PC-3 (cell line): ENCODE data around the gene MPZL1. TPM values are rescaled to one million over a fixed set of nuclear protein-coding genes. Genes with fewer than 3 reads are reported as not detected.
A peak's percentile ranks its signal among the peaks of the same experiment; 100 is the strongest.

Experiments used
- ATAC-seq: fragments of 200-7000 bp; cut with Tn5 transposase; 2 replicates; pipeline ENCODE4 v1.9.1; 2020; ENCODE audit warnings: mild to moderate bottlenecking, moderate library complexity
- BruUV-seq: library from RNA; stranded (reverse); fragments of 400-500 nt; replicated peaks from 2 replicates; lab custom pipeline; 2021; lab: Mats Ljungman, UMichigan
- CTCF ChIA-PET: fragments of 300-600 bp; sonication (Branson Sonifier 250); formaldehyde crosslinking; loops from one replicate; lab custom pipeline; 2022; ENCODE audit warnings: antibody characterized with exemption; lab: Charles Lee
- POLR2A ChIA-PET: fragments of 300-600 bp; sonication (Branson Sonifier 250); formaldehyde crosslinking; loops from one replicate; lab custom pipeline; 2022; ENCODE audit warnings: antibody characterized with exemption; ENCODE audit not compliant: unreplicated experiment; lab: Charles Lee
- DNase-seq: peaks from one replicate; pipeline ENCODE4 v3.0.0-alpha.2; 2015
- H2AFZ ChIP-seq: fragments of 300-600 bp; sonication (generic); 2 replicates; pipeline ENCODE4 v1.6.0; 2016; ENCODE audit warnings: antibody characterized with exemption, low read length
- H3F3A ChIP-seq: fragments of 300-600 bp; sonication (generic); one replicate; pipeline ENCODE4 v1.6.0; 2017; ENCODE audit warnings: antibody characterized with exemption, low read length, control low read depth, mild to moderate bottlenecking; ENCODE audit not compliant: unreplicated experiment
- H3K27ac ChIP-seq: fragments of 300-600 bp; sonication (generic); 2 replicates; pipeline ENCODE4 v1.5.1; 2016; ENCODE audit warnings: mild to moderate bottlenecking, low read length
- H3K27me3 ChIP-seq: fragments of 300-600 bp; sonication (generic); 2 replicates; pipeline ENCODE4 v1.6.1; 2016; ENCODE audit warnings: low read length, mixed read lengths
- H3K36me3 ChIP-seq: fragments of 300-600 bp; sonication (generic); 2 replicates; pipeline ENCODE4 v1.6.1; 2016; ENCODE audit warnings: low read depth, mixed run types, low read length, mixed read lengths
- H3K4me1 ChIP-seq: fragments of 300-600 bp; sonication (generic); 2 replicates; pipeline ENCODE4 v1.5.1; 2016; ENCODE audit warnings: low read length; ENCODE audit not compliant: insufficient read depth
- H3K4me2 ChIP-seq: fragments of 300-600 bp; sonication (generic); 2 replicates; pipeline ENCODE4 v1.6.0; 2016; ENCODE audit warnings: low read length
- H3K4me3 ChIP-seq: fragments of 300-600 bp; sonication (generic); 2 replicates; pipeline ENCODE4 v1.5.1; 2016; ENCODE audit warnings: mild to moderate bottlenecking, low read length, mixed read lengths
- H3K79me2 ChIP-seq: fragments of 300-600 bp; sonication (generic); 2 replicates; pipeline ENCODE4 v1.6.1; 2017; ENCODE audit warnings: low read length, mixed read lengths
- H3K9ac ChIP-seq: fragments of 300-600 bp; sonication (generic); 2 replicates; pipeline ENCODE4 v1.6.0; 2016; ENCODE audit warnings: mild to moderate bottlenecking, low read length
- H3K9me2 ChIP-seq: fragments of 300-600 bp; sonication (generic); replicated peaks from 2 replicates; pipeline ENCODE4 v1.6.1; 2016; ENCODE audit warnings: mixed run types, low read length, mixed read lengths
- H3K9me3 ChIP-seq: fragments of 300-600 bp; sonication (generic); 2 replicates; pipeline ENCODE4 v1.6.1; 2016; ENCODE audit warnings: low read length, mixed read lengths
- H4K20me1 ChIP-seq: fragments of 300-600 bp; sonication (generic); 2 replicates; pipeline ENCODE4 v1.6.1; 2016; ENCODE audit warnings: low read length, mixed read lengths
- EZH2 ChIP-seq: fragments of 300-600 bp; sonication (generic); IDR thresholded peaks from one replicate; pipeline ENCODE4 v1.6.1; 2017; ENCODE audit warnings: antibody characterized with exemption, mild to moderate bottlenecking, low read length; ENCODE audit not compliant: unreplicated experiment
- EZH2phosphoT487 ChIP-seq: fragments of 300-600 bp; sonication (generic); IDR thresholded peaks from 2 replicates; pipeline ENCODE4 v1.6.1; 2018; ENCODE audit warnings: mild to moderate bottlenecking, antibody characterized with exemption, low read length, borderline replicate concordance
- intact Hi-C: fragments of 100-400 bp; cut with micrococcal nuclease; formaldehyde crosslinking; loops from 2 replicates; pipeline ENCODE4 v1.9.0; 2023
- total RNA-seq: library from RNA; depleted of rRNA; stranded (reverse); fragments of >200 nt; gene quantifications from 2 replicates; pipeline ENCODE4 v1.2.3, GENCODE V29; 2014
- TF ChIP-seq, protein P1 (sequence below): fragments of 300-600 bp; sonication (generic); conservative IDR thresholded peaks from 2 replicates; pipeline ENCODE4 v1.5.1; 2017; ENCODE audit warnings: antibody characterized with exemption, low read depth, mild to moderate bottlenecking, low read length

MPZL1 gene
- total RNA-seq, 1 experiment from 2014 or later, result 86.5 TPM

DNA sequence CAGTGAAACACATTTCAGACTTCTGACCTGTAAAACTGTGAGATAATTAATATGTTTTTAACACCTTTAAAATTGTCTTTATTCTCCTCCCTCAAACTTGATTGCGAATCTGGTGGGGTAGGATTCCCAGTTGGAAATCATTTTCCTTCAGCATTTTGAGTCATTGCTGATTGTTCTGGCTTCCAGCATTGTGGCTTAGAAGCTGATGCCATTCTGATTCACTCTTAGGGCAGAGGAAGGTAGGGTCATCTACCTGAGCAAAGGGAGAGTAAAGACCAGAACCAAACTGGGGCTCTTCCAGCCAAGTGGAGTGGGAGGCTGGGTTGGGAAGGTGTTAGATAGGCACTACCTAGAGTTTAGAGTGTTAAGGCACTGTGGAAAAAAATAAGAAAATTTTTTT is 61.2 kb downstream of the MPZL1 start:
- ChIA-PET POLR2A (no interaction called here), CTCF (no interaction called here)
- Histone ChIP-seq H3K9me3 (no peaks in the 10 kb centered on the region), H2AFZ (no peak overlapping the region), H3K27ac (peak overlapping the region; percentile 22), H3K4me3 (no peak overlapping the region), H3K79me2 (no peaks in the 10 kb centered on the region), H3K4me2 (no peak overlapping the region), H3K27me3 (no peaks in the 10 kb centered on the region), H3K4me1 (peaks cover 15% of the 10 kb centered on the region), H3K9me2 (no peaks in the 10 kb centered on the region), H3K9ac (no peak overlapping the region), H3F3A (no peaks in the 10 kb centered on the region), H3K36me3 (peaks cover 27% of the 10 kb centered on the region), H4K20me1 (no peaks in the 10 kb centered on the region)
- intact Hi-C loops, result no loop called here
- no TSS peak for BruUV-seq
- TF ChIP-seq EZH2phosphoT487 (no peak), EZH2 (no peak)
- TF ChIP-seq, protein P1, sequence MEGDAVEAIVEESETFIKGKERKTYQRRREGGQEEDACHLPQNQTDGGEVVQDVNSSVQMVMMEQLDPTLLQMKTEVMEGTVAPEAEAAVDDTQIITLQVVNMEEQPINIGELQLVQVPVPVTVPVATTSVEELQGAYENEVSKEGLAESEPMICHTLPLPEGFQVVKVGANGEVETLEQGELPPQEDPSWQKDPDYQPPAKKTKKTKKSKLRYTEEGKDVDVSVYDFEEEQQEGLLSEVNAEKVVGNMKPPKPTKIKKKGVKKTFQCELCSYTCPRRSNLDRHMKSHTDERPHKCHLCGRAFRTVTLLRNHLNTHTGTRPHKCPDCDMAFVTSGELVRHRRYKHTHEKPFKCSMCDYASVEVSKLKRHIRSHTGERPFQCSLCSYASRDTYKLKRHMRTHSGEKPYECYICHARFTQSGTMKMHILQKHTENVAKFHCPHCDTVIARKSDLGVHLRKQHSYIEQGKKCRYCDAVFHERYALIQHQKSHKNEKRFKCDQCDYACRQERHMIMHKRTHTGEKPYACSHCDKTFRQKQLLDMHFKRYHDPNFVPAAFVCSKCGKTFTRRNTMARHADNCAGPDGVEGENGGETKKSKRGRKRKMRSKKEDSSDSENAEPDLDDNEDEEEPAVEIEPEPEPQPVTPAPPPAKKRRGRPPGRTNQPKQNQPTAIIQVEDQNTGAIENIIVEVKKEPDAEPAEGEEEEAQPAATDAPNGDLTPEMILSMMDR, result no peak
- DNase-seq (peak; percentile 75), ATAC-seq (peak; percentile 58)

GRCh38 chr1:167784876-167785550 is 63.2 kb downstream of the MPZL1 start:
- POLR2A ChIA-PET, result interaction anchor here (0.7 kb wide), 1 partner anchor 48 kb away, joined by 3 read pairs; no protein-coding TSS in a partner anchor
- Histone ChIP-seq H3K4me2 (no peak overlapping the region), H3K27ac (no peak overlapping the region), H4K20me1 (no peaks in the 10 kb centered on the region), H3K9me3 (no peaks in the 10 kb centered on the region), H3K4me3 (no peak overlapping the region), H3K27me3 (no peaks in the 10 kb centered on the region), H3K4me1 (peaks cover 25% of the 10 kb centered on the region), H3K9me2 (no peaks in the 10 kb centered on the region), H3F3A (no peaks in the 10 kb centered on the region), H2AFZ (no peak overlapping the region), H3K9ac (no peak overlapping the region), H3K36me3 (peaks cover 28% of the 10 kb centered on the region), H3K79me2 (no peaks in the 10 kb centered on the region)
- ATAC-seq (no peak), DNase-seq (no peak)
- CTCF ChIA-PET, result no interaction called here
- TF ChIP-seq EZH2 (no peak), EZH2phosphoT487 (no peak)
- TF ChIP-seq, protein P1, result no peak
- intact Hi-C loops, result no loop called here
- BruUV-seq, result no TSS peak

- BruUV-seq, result no TSS peak
- Histone ChIP-seq H3K27ac (no peak overlapping the region), H3K36me3 (peaks cover 21% of the 10 kb centered on the region), H3K9me3 (no peaks in the 10 kb centered on the region), H3K4me2 (no peak overlapping the region), H4K20me1 (no peaks in the 10 kb centered on the region), H3K79me2 (no peaks in the 10 kb centered on the region), H3K4me1 (peaks cover 33% of the 10 kb centered on the region), H3K9me2 (no peaks in the 10 kb centered on the region), H3K4me3 (no peak overlapping the region), H3K9ac (no peak overlapping the region), H3F3A (no peaks in the 10 kb centered on the region), H2AFZ (no peak overlapping the region), H3K27me3 (no peaks in the 10 kb centered on the region)
- intact Hi-C loops, result no loop called here
- TF ChIP-seq, protein P1, result no peak
- TF ChIP-seq EZH2 (no peak), EZH2phosphoT487 (no peak)
- no peak for DNase-seq
- CTCF ChIA-PET, result no interaction called here
- POLR2A ChIA-PET, result no interaction called here
- no peak for ATAC-seq
These were observed 64.7 kb downstream of the MPZL1 start for GRCh38 chr1:167786502-167786901.
